RWPE2 (cell line): ENCODE results near the gene RBM4B.

Experiments used
- ATAC-seq: fragments of 200-7000 bp; cut with Tn5 transposase; 3 replicates; pipeline ENCODE4 v1.9.1; 2021; ENCODE audit warnings: low read depth
- DNase-seq: peaks from one replicate; pipeline ENCODE4 v3.0.0-alpha.2; 2020; ENCODE audit warnings: low spot score
- H3K27ac ChIP-seq: fragments of 450-650 bp; 2 replicates; pipeline ENCODE4 v1.5.1; 2017; ENCODE audit warnings: mild to moderate bottlenecking; ENCODE audit not compliant: poor library complexity, severe bottlenecking
- H3K27me3 ChIP-seq: fragments of 250-450 bp; sonication (Bioruptor Pico); 2 replicates; pipeline ENCODE4 v1.5.1; 2021; ENCODE audit warnings: mild to moderate bottlenecking, moderate library complexity; ENCODE audit not compliant: insufficient read depth, poor library complexity, severe bottlenecking
- H3K36me3 ChIP-seq: fragments of 250-450 bp; sonication (Bioruptor Pico); 2 replicates; pipeline ENCODE4 v1.5.1; 2020; ENCODE audit warnings: low read depth, mild to moderate bottlenecking, moderate library complexity
- H3K4me1 ChIP-seq: fragments of 250-450 bp; sonication (Bioruptor Pico); 2 replicates; pipeline ENCODE4 v1.5.1; 2021; ENCODE audit warnings: mild to moderate bottlenecking, moderate library complexity; ENCODE audit not compliant: insufficient read depth, poor library complexity, severe bottlenecking
- H3K4me3 ChIP-seq: fragments of 250-450 bp; sonication (Bioruptor Pico); 2 replicates; pipeline ENCODE4 v1.5.1; 2021; ENCODE audit warnings: mild to moderate bottlenecking, moderate library complexity; ENCODE audit not compliant: severe bottlenecking
- H3K9me3 ChIP-seq: fragments of 250-450 bp; sonication (Bioruptor Pico); 2 replicates; pipeline ENCODE4 v1.5.1; 2021; ENCODE audit warnings: mild to moderate bottlenecking, moderate library complexity; ENCODE audit not compliant: severe bottlenecking
- CTCF ChIP-seq: fragments of 450-650 bp; IDR thresholded peaks from one replicate; pipeline ENCODE4 v1.5.1; 2017; ENCODE audit warnings: mild to moderate bottlenecking, moderate library complexity; ENCODE audit not compliant: poor library complexity, severe bottlenecking

Gene RBM4B

GRCh38 chr11:66674964-66675602, 2.6 kb downstream of the RBM4B start:
- no peak overlapping the region for H3K4me3 ChIP-seq
- ATAC-seq (no peak), DNase-seq (no peak)
- H3K27ac ChIP-seq = no peak overlapping the region
- H3K9me3 ChIP-seq = no peaks in the 10 kb centered on the region
- H3K36me3 ChIP-seq = peaks cover 36% of the 10 kb centered on the region
- H3K4me1 ChIP-seq = peaks cover 15% of the 10 kb centered on the region
- H3K27me3 ChIP-seq = no peaks in the 10 kb centered on the region
- TF ChIP-seq CTCF = no peak

GRCh38 chr11:66670816-66671215, 6.9 kb downstream of the RBM4B start:
- no peak overlapping the region for H3K4me3 ChIP-seq
- DNase-seq = no peak
- H3K4me1 ChIP-seq = peaks cover 6% of the 10 kb centered on the region
- TF ChIP-seq CTCF = no peak
- H3K27me3 ChIP-seq = no peaks in the 10 kb centered on the region
- H3K27ac ChIP-seq = no peak overlapping the region
- ATAC-seq = peak; percentile 39; the same call in 1 of the 3 replicates
- H3K36me3 ChIP-seq = peaks cover 58% of the 10 kb centered on the region
- H3K9me3 ChIP-seq = no peaks in the 10 kb centered on the region

- peaks cover 81% of the 10 kb centered on the region for H3K36me3 ChIP-seq
- no peaks in the 10 kb centered on the region for H3K9me3 ChIP-seq
- H3K27me3 ChIP-seq = no peaks in the 10 kb centered on the region
- DNase-seq = no peak
- no peak for ATAC-seq
- no peaks in the 10 kb centered on the region for H3K4me1 ChIP-seq
- H3K27ac ChIP-seq = no peak overlapping the region
- no peak for TF ChIP-seq CTCF
- H3K4me3 ChIP-seq = no peak overlapping the region
Observed at GRCh38 chr11:66665369-66665768, 12.3 kb downstream of the RBM4B start.

- Histone ChIP-seq H3K27me3 (no peaks in the 10 kb centered on the region), H3K9me3 (no peaks in the 10 kb centered on the region), H3K27ac (no peak overlapping the region), H3K4me3 (no peak overlapping the region), H3K4me1 (no peaks in the 10 kb centered on the region), H3K36me3 (peaks cover 90% of the 10 kb centered on the region)
- ATAC-seq (no peak), DNase-seq (no peak)
- TF ChIP-seq CTCF = no peak
Observed at GRCh38 chr11:66663741-66664296, 13.9 kb downstream of the RBM4B start.

- Histone ChIP-seq H3K4me1 (no peaks in the 10 kb centered on the region), H3K36me3 (peaks cover 75% of the 10 kb centered on the region), H3K9me3 (no peaks in the 10 kb centered on the region), H3K27me3 (no peaks in the 10 kb centered on the region), H3K4me3 (no peak overlapping the region), H3K27ac (no peak overlapping the region)
- ATAC-seq = no peak
- no peak for DNase-seq
- no peak for TF ChIP-seq CTCF
Observed at GRCh38 chr11:66659763-66660162, 17.9 kb downstream of the RBM4B start.
